ENCODE data around the gene CLEC3B. TPM values are rescaled to one million over a fixed set of nuclear protein-coding genes. Genes with fewer than 3 reads are reported as not detected.

The CLEC3B gene
- total and polyA plus RNA-seq, 2 of the 8 experiments (the other 6 are each of a cell fraction or from before 2014, with no cell fraction given) = 0.32 TPM; not detected in 1

DNA sequence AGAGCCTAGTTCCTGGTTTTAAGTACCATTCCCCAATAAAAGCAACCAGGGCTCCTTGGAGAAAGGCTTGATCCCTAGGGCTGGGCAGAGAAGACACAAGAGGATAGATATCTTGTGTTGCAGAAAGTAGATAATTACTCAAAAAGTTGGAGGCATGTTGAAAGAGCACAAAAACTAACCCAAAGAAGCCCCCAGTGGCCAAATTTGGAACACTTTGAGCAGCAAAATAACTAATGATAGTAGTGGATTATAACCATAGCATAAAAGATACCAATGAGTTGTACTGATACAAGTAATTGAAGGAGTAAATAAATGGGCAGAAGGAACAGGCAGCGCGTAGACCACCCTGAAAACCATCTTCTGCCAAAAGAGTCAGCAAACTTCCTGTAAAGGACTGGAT lies 38.0 kb upstream of the CLEC3B start (continued):
- no peak for TF ChIP-seq RNF2 (IDR thresholded peaks at IDR 0.05; ENCODE audit: borderline replicate concordance, low read depth, low read length, missing control alignments, poor library complexity, severe bottlenecking)
- TF ChIP-seq HDAC2 (IDR thresholded peaks at IDR 0.05; ENCODE audit: borderline replicate concordance in 1 of 2, low read depth in 2 of 2, low read length in 2 of 2) = no peak
- no peak for TF ChIP-seq NANOG (IDR thresholded peaks at IDR 0.05; ENCODE audit: insufficient read depth, low read depth, low read length, poor library complexity, severe bottlenecking)
- no peak for TF ChIP-seq TAF1 (IDR thresholded peaks at IDR 0.05; ENCODE audit: low read depth, low read length)
- TF ChIP-seq, protein P1, sequence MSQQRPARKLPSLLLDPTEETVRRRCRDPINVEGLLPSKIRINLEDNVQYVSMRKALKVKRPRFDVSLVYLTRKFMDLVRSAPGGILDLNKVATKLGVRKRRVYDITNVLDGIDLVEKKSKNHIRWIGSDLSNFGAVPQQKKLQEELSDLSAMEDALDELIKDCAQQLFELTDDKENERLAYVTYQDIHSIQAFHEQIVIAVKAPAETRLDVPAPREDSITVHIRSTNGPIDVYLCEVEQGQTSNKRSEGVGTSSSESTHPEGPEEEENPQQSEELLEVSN (IDR thresholded peaks at IDR 0.05) = no peak
- no peak for TF ChIP-seq FOSL1 (IDR thresholded peaks at IDR 0.05; ENCODE audit: insufficient read depth, low read depth, low read length)
- TF ChIP-seq RBBP5 (IDR thresholded peaks at IDR 0.05; ENCODE audit: borderline replicate concordance, low read depth, low read length) = no peak
- no peak for TF ChIP-seq YY1 (IDR thresholded peaks at IDR 0.05; ENCODE audit: low read depth, low read length)
- no peak for TF ChIP-seq CBX8 (IDR thresholded peaks at IDR 0.05; ENCODE audit: borderline replicate concordance, low read depth, low read length)
